Measurements from ENCODE around the gene RPL32. TPM values are rescaled to one million over a fixed set of nuclear protein-coding genes. Genes with fewer than 3 reads are reported as not detected.
A peak's percentile ranks its signal among the peaks of the same experiment; 100 is the strongest.

Gene RPL32
- total and polyA plus RNA-seq, 4 donors: 1,163 to 3,171 (median 1,500) TPM

- H3K9ac ChIP-seq (ENCODE audit: insufficient read depth in 1 of 2, low read length in 2 of 2): no peak overlapping the region
- DNase-seq (no peak), ATAC-seq (ENCODE audit: insufficient read depth, low FRiP score) (no peak)
- no peak overlapping the region for H3K4me3 ChIP-seq
- no peak for TF ChIP-seq CTCF (IDR thresholded peaks at IDR 0.05; ENCODE audit: control extremely low read depth, extremely low read depth)
- H3K36me3 ChIP-seq (ENCODE audit: control insufficient read depth in 4 of 4, insufficient read depth in 4 of 4, low read length in 4 of 4): no peaks in the 10 kb centered on the region
- 73 to 74% methylated on average over 8 of the region's 8 CpGs for WGBS, 2 donors
- peak overlapping the region in 1 of 2 donors; percentile 68 for H3K27ac ChIP-seq (ENCODE audit: low read depth in 1 of 2, low read length in 1 of 2)
- peaks cover 0 to 4% (median 0%) of the 10 kb centered on the region in 5 donors for H3K4me1 ChIP-seq (ENCODE audit: control insufficient read depth in 5 of 5, insufficient read depth in 5 of 5, low read length in 5 of 5)
- H3K27me3 ChIP-seq (ENCODE audit: control insufficient read depth in 3 of 3, insufficient read depth in 3 of 3, low read length in 2 of 3): no peaks in the 10 kb centered on the region
- no peaks in the 10 kb centered on the region for H3K9me3 ChIP-seq (ENCODE audit: control insufficient read depth in 4 of 4, insufficient read depth in 3 of 4, low read length in 3 of 4)
Measured at GRCh38 chr3:12797892-12798558, 43.3 kb downstream of the RPL32 start.

- TF ChIP-seq CTCF (IDR thresholded peaks at IDR 0.05; ENCODE audit: control extremely low read depth, extremely low read depth): no peak
- H3K9ac ChIP-seq (ENCODE audit: insufficient read depth in 1 of 2, low read length in 2 of 2): no peak overlapping the region
- H3K36me3 ChIP-seq (ENCODE audit: control insufficient read depth in 4 of 4, insufficient read depth in 4 of 4, low read length in 4 of 4): no peaks in the 10 kb centered on the region
- H3K27me3 ChIP-seq (ENCODE audit: control insufficient read depth in 3 of 3, insufficient read depth in 3 of 3, low read length in 2 of 3): no peaks in the 10 kb centered on the region
- no peak overlapping the region for H3K4me3 ChIP-seq
- H3K4me1 ChIP-seq (ENCODE audit: control insufficient read depth in 5 of 5, insufficient read depth in 5 of 5, low read length in 5 of 5): peaks cover 0 to 4% (median 0%) of the 10 kb centered on the region in 5 donors
- no peak for DNase-seq
- WGBS, 2 donors: 55 to 58% methylated on average over 14 to 17 of the region's 17 CpGs
- peak overlapping the region in 1 of 2 donors; percentile 82 for H3K27ac ChIP-seq (ENCODE audit: low read depth in 1 of 2, low read length in 1 of 2)
- H3K9me3 ChIP-seq (ENCODE audit: control insufficient read depth in 4 of 4, insufficient read depth in 3 of 4, low read length in 3 of 4): no peaks in the 10 kb centered on the region
- no peak for ATAC-seq (ENCODE audit: insufficient read depth, low FRiP score)
Measured at GRCh38 chr3:12797124-12797891, 44.1 kb downstream of the RPL32 start.

- H3K36me3 ChIP-seq (ENCODE audit: control insufficient read depth in 4 of 4, insufficient read depth in 4 of 4, low read length in 4 of 4): no peaks in the 10 kb centered on the region
- ATAC-seq (ENCODE audit: insufficient read depth, low FRiP score) (peak; percentile 62), DNase-seq (peak; percentile 84 to 89 (median 85))
- TF ChIP-seq CTCF (IDR thresholded peaks at IDR 0.05; ENCODE audit: control extremely low read depth, extremely low read depth): no peak
- H3K9ac ChIP-seq (ENCODE audit: insufficient read depth in 1 of 2, low read length in 2 of 2): peak within 1 kb of the TSS in 1 of 2 donors; percentile 54
- no peaks in the 10 kb centered on the region for H3K9me3 ChIP-seq (ENCODE audit: control insufficient read depth in 4 of 4, insufficient read depth in 3 of 4, low read length in 3 of 4)
- H3K27ac ChIP-seq (ENCODE audit: low read depth in 1 of 2, low read length in 1 of 2): peak within 1 kb of the TSS; percentile 68 to 82
- 6 to 8% methylated on average over 61 of the region's 61 CpGs for WGBS, 2 donors
- H3K27me3 ChIP-seq (ENCODE audit: control insufficient read depth in 3 of 3, insufficient read depth in 3 of 3, low read length in 2 of 3): no peaks in the 10 kb centered on the region
- H3K4me3 ChIP-seq: peak within 1 kb of the TSS; percentile 34
- peaks cover 0 to 4% (median 0%) of the 10 kb centered on the region in 5 donors for H3K4me1 ChIP-seq (ENCODE audit: control insufficient read depth in 5 of 5, insufficient read depth in 5 of 5, low read length in 5 of 5)
Measured at GRCh38 chr3:12796171-12797123, 44.9 kb downstream of the RPL32 start, which contains the start of gene CAND2. Gene CAND2, plus strand, starts transcription at chr3:12796680. Its CDS starts 41 bp downstream, at chr3:12796721.

All from lung (tissue), 12 donors.